PFSK-1 (cell line): ENCODE results near the gene TXLNB. TPM values are rescaled to one million over a fixed set of nuclear protein-coding genes. Genes with fewer than 3 reads are reported as not detected.

Experiments used
- FOXP2 ChIP-seq: optimal IDR thresholded peaks from 2 replicates; pipeline ENCODE3; 2011; ENCODE audit warnings: borderline replicate concordance, control low read depth, inconsistent platforms; ENCODE audit not compliant: insufficient read depth; ENCODE audit errors: extremely low read length, extremely low read depth
- POLR2AphosphoS5 ChIP-seq: IDR thresholded peaks from 2 replicates; pipeline ENCODE4 v1.6.1; 2012; ENCODE audit warnings: low read depth, mild to moderate bottlenecking, control low read depth, low read length, moderate library complexity
- SIN3A ChIP-seq: IDR thresholded peaks from 2 replicates; pipeline ENCODE4 v1.6.1; 2012; ENCODE audit warnings: mild to moderate bottlenecking, low read length, moderate library complexity, borderline replicate concordance; ENCODE audit not compliant: insufficient read depth
- TAF1 ChIP-seq: IDR thresholded peaks from 2 replicates; pipeline ENCODE4 v1.6.1; 2012; ENCODE audit warnings: low read length, control low read depth, borderline replicate concordance; ENCODE audit not compliant: insufficient read depth
- polyA plus RNA-seq: library from polyadenylated mRNA; unstranded; fragments of >200 nt; gene quantifications from one replicate; pipeline ENCODE4 v1.2.1, GENCODE V29; 2012; ENCODE audit warnings: low read depth, missing spikeins; ENCODE audit not compliant: insufficient read length
- TF ChIP-seq, protein P1 (sequence below), 2 experiments: IDR thresholded peaks; 2 replicates each; pipeline versions ENCODE4 v1.6.1 to v1.8.0; 2011 to 2012; ENCODE audit warnings: low read depth in 2 of 2, low read length in 2 of 2, control low read depth in 1 of 2, inconsistent platforms in 1 of 2, mild to moderate bottlenecking in 1 of 2, moderate library complexity in 1 of 2; ENCODE audit not compliant: insufficient read depth in 1 of 2

The TXLNB gene
- not detected for polyA plus RNA-seq

- TF ChIP-seq, protein P1, sequence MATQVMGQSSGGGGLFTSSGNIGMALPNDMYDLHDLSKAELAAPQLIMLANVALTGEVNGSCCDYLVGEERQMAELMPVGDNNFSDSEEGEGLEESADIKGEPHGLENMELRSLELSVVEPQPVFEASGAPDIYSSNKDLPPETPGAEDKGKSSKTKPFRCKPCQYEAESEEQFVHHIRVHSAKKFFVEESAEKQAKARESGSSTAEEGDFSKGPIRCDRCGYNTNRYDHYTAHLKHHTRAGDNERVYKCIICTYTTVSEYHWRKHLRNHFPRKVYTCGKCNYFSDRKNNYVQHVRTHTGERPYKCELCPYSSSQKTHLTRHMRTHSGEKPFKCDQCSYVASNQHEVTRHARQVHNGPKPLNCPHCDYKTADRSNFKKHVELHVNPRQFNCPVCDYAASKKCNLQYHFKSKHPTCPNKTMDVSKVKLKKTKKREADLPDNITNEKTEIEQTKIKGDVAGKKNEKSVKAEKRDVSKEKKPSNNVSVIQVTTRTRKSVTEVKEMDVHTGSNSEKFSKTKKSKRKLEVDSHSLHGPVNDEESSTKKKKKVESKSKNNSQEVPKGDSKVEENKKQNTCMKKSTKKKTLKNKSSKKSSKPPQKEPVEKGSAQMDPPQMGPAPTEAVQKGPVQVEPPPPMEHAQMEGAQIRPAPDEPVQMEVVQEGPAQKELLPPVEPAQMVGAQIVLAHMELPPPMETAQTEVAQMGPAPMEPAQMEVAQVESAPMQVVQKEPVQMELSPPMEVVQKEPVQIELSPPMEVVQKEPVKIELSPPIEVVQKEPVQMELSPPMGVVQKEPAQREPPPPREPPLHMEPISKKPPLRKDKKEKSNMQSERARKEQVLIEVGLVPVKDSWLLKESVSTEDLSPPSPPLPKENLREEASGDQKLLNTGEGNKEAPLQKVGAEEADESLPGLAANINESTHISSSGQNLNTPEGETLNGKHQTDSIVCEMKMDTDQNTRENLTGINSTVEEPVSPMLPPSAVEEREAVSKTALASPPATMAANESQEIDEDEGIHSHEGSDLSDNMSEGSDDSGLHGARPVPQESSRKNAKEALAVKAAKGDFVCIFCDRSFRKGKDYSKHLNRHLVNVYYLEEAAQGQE (IDR thresholded peaks at IDR 0.05; ENCODE audit: insufficient read depth in 1 of 2, low read depth in 2 of 2, low read length in 2 of 2), result no peak
- TF ChIP-seq TAF1, result no peak
- no peak for TF ChIP-seq SIN3A
- no peak for TF ChIP-seq POLR2AphosphoS5
- TF ChIP-seq FOXP2, result peak; percentile 83
Observed at GRCh38 chr6:139291813-139292619, at the start of gene TXLNB. Gene TXLNB, minus strand, starts transcription at chr6:139291998. Its CDS starts 3,099 bp downstream, at chr6:139288899.

DNA sequence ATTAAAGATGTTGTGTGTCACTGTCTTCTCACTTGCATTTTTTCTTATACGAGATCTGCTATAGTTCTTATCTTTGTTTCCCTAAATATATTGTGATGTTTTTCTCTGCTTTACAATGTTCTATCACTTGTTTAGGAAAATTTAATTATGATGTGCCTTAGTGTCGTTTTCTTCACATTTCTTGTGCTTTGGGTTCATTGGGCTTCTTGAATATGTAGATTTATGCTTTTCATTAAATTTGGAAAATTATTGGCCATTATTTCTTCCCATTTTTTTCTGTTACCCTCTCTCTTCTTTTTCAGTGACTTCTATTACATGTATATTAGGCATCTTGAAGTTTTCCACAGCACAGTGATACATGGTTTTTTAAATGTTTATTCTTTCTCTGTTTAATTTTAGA is 49.3 kb upstream of the TXLNB start:
- TF ChIP-seq, protein P1 (IDR thresholded peaks at IDR 0.05; ENCODE audit: insufficient read depth in 1 of 2, low read depth in 2 of 2, low read length in 2 of 2), result no peak
- TF ChIP-seq FOXP2, result no peak
- no peak for TF ChIP-seq SIN3A
- TF ChIP-seq POLR2AphosphoS5, result no peak
- no peak for TF ChIP-seq TAF1

GRCh38 chr6:139338795-139339194 is 47.0 kb upstream of the TXLNB start:
- TF ChIP-seq TAF1, result no peak
- TF ChIP-seq, protein P1 (IDR thresholded peaks at IDR 0.05; ENCODE audit: insufficient read depth in 1 of 2, low read depth in 2 of 2, low read length in 2 of 2), result no peak
- no peak for TF ChIP-seq FOXP2
- no peak for TF ChIP-seq SIN3A
- TF ChIP-seq POLR2AphosphoS5, result no peak

DNA sequence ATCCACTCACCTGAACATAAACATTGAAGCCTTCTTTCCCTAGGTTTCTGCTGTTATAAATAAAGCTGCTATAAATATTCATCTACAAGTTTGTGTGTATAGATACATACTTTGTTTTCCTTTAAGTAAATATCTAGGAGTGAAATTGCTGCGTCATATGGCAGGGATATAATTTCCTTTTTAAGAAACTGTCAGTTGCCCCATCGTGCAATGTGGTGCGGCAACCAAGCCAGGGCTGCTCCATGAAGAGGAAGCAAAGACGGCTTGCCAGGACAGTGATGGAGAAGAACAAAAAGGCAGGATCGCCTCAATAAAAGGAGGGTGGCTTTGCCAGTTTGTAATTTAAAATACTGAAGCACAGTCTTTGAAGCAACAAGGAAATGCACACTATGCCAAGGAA is 46.0 kb upstream of the TXLNB start:
- TF ChIP-seq SIN3A (no peak), TAF1 (no peak), POLR2AphosphoS5 (no peak)

DNA sequence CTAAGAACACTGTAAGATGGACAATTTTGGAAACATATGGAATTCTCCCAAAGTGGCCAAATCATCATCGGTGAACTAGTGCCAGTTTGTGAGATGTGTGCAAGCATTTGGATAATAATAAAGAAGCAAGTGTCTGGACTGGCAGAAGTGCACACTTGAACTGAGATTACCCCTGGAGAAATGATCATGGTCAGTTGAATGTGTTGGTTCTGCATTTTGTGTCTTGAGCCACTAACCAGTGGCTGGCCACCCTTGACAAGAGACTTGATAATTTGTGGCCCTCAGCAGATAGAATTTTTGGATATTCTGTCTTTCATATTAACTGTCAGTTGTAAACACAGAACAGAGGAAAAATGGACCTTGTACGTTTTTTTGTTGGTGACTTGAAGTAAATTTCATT is 45.2 kb upstream of the TXLNB start:
- no peak for TF ChIP-seq POLR2AphosphoS5
- no peak for TF ChIP-seq TAF1
- TF ChIP-seq FOXP2, result no peak

DNA sequence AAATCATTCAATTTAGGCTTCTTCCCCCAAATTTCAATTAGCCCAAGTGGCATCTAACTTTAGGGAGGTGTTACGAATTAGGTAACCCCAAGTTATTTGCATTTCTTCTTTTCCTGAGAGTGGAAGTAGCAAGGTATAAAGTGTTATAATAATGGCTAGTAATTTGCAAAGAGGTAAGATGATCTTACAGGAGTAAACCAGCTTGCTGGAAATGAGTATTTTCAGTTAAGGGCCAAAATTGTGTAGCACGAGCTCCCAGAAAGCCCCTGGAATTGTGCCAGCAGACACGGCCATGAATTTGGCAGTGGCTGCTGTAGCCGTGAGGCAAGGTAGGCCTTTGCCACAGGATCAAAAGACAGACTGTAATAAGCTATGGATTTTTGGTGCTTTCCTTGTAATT is 44.7 kb upstream of the TXLNB start:
- no peak for TF ChIP-seq FOXP2
- TF ChIP-seq POLR2AphosphoS5, result no peak
- no peak for TF ChIP-seq SIN3A
- TF ChIP-seq, protein P1 (IDR thresholded peaks at IDR 0.05; ENCODE audit: insufficient read depth in 1 of 2, low read depth in 2 of 2, low read length in 2 of 2), result no peak
